HUDEP-2 (cell line): Measurements from ENCODE around the gene SPDEF.

Experiments used
- DNase-seq, 76 experiments: peaks; one replicate each; lab custom pipeline; 2025; ENCODE audit not compliant: unreplicated experiment in 76 of 76; lab: John Stamatoyannopoulos, UW

SPDEF gene

DNA sequence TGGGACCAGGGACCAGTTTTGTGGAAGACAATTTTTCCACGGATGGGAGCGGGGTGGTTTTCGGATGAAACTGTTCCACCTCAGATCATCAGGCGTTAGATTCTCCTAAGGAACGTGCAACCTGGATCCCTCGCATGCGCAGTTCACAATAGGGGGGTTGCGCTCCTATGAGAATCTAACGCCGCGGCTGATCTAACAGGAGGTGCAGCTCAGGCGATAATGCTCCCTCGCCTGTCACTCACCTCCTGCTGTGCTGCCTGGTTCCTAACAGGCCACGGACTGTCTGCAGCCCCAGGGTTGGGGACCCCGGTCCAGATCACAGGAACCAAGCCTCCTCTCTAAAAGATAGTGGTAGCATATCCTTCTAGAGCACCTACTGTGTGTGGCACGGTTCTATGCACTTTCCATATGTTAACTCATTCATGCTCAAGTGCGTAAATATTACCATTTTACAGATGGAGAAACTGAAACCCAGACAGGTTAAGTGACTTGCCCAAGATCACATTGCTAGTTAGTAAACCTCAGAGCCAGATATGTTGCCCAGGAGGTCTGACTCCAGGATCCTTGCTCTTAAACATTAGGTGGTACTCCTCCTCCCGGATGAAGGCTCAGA lies 25.3 kb downstream of the SPDEF start:
- DNase-seq, result no peak

GRCh38 chr6:34529665-34530327 lies 26.3 kb downstream of the SPDEF start:
- no peak for DNase-seq

DNA sequence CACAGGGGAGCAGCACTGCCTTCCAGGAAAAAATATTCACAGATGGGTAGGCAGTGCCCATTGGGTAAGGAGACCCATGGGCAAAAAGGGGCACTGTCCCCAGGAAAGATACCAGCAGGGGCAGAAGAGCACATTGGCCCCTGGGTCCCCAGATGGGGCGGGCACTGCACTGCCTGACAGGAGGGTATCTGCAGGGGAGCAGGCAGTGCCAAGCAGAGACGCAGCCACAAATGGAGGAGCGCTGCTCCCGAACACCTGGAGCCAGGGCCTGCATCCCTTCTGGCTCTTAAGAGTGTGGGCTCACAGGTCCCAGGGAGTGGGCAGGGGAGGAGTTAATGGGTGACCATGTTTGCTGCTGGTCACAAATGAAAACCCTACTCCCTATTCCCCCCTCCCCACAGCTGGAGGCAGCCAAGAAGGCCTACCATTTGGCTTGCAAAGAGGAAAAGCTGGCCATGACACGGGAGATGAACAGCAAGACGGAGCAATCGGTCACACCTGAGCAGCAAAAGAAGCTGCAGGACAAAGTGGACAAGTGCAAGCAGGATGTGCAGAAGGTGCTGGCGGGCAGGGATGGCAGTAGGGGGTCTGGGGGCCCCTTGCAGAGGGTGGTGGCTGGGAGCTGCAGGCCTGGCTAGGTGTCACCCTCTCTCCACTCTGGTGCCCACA lies 27.0 kb downstream of the SPDEF start:
- DNase-seq, result no peak

GRCh38 chr6:34527751-34528670 lies 28.1 kb downstream of the SPDEF start:
- DNase-seq, result peak in 1 of 76 experiments; percentile 8

DNA sequence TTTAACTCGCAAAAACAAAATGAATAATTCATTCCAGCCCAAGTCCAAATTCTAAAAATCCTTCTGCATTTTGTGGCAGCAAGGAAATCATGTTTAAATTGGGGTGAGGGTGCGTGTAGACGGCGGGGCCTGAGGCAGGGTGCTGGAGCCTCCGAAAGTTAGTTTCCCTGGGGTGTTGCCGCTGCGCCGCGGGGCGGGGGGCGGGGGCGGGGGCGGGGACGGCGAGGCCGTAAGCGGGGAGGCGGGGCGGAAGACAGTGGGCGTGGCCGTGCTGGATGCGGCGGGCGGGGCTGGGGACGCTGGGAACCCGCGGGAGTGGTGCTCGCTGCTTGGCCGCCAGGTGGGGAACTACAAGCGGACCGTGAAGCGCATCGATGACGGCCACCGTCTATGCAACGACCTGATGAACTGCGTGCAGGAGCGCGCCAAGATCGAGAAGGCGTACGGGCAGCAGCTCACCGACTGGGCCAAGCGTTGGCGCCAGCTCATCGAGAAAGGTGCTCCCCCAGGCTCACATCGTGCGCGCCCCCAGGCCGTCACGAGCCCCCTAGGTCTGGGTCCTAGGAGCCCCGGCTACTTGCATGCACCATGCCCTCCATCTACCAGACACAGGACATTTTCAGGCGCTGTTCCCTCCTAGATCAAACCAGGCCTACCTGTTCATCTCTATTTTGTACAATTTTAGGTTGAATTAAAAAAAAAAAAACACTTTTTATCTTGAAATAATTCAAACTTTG lies 29.0 kb downstream of the SPDEF start:
- DNase-seq, result peak in 73 of 76 experiments; percentile 72 to 99 (median 97)

- no peak for DNase-seq
These were observed 29.7 kb downstream of the SPDEF start for GRCh38 chr6:34526241-34526972.

DNA sequence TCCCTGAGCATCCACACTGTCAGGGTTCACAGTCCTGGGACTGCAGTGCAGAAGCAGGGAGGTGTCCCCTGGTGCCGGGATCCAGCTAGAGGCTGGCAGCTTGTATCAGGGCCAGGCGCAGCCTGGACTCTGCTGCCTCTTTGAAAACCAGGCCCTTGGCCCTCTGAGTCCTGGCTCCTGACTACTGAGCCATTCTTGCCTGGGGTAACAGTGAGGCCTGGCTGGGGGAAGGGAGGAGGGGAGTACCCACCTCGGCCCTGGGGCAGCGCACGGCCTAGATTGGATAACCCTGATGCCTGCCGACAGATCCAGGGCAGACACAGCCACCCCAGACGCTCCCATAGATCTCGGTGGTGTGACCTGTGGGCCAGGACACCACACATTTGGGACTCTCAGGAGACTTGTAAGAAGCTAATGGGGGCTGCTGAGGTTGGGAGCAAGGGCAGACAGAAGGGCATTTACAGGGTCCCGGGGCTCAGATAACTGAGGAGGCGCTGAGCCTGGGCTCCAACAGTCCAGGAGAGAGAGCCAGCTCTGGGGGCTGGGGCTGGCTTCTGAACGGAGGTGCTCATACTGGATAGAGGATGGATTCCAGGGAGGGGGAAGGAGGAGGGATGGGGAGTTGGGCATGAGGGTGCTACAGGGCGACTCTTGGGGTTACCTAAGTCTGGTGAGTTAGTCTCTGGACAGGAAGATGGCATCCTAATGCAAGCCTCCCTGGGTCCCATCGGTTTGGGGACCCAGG lies 30.5 kb downstream of the SPDEF start:
- no peak for DNase-seq

GRCh38 chr6:34524971-34525370 lies 31.2 kb downstream of the SPDEF start:
- DNase-seq, result no peak

GRCh38 chr6:34524499-34524898 lies 31.6 kb downstream of the SPDEF start:
- peak in 13 of 76 experiments; percentile 11 to 49 (median 25) for DNase-seq

DNA sequence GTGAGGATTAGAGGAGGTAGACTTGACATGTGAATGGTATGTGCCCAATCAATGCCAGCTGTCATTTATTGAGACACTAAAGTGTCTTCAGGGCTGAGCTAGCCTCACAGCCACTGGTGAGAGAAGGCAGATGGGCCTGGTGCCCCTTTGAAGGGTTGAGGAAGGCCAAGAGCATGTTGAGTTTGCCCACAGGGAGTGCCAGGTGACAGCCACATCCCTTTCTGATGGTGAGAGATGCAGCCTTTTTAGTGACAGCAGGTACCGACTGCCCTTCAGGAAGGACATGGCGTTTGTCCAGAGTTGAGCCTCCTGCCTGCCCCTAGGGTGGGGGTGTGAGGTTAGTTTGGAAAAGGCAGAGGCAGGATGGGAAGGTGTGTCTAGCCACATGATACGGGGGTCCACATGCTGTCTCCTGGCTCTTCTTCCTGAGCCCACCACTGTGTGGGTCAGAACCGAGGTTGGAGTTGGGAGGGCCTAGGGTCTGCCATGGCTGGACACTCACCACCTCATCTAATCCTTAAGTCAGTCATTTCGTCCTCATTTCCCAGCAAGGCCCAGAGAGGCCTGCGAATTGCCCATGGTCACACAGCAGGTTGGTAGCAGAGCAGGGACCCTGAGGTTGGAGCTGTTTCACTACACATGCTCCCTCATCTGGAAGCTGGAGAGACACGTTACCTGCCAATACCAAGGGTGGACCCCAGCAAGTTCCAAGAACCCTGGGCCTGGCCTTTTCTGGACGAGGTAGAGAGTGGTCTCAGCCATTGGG lies 32.5 kb downstream of the SPDEF start:
- no peak for DNase-seq

DNA sequence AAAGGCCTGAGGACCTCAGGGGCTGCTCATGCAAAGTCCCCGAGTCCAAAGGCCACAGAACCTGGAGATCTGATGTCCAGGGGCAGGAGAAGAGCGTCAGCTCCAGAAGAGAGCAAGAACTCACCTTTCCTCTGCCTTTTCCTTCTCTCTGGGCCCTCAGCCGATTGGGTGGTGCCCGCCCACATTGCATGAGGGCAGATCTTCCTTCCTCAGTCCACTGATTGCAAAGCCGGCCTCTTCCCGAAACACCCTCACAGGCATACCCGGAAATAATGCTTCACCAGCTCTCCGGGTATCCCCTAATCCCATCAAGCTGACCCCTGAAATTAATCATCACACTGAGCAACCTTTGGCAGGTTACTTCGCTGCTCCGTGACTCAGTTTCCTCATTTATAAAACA lies 33.4 kb downstream of the SPDEF start:
- no peak for DNase-seq

DNA sequence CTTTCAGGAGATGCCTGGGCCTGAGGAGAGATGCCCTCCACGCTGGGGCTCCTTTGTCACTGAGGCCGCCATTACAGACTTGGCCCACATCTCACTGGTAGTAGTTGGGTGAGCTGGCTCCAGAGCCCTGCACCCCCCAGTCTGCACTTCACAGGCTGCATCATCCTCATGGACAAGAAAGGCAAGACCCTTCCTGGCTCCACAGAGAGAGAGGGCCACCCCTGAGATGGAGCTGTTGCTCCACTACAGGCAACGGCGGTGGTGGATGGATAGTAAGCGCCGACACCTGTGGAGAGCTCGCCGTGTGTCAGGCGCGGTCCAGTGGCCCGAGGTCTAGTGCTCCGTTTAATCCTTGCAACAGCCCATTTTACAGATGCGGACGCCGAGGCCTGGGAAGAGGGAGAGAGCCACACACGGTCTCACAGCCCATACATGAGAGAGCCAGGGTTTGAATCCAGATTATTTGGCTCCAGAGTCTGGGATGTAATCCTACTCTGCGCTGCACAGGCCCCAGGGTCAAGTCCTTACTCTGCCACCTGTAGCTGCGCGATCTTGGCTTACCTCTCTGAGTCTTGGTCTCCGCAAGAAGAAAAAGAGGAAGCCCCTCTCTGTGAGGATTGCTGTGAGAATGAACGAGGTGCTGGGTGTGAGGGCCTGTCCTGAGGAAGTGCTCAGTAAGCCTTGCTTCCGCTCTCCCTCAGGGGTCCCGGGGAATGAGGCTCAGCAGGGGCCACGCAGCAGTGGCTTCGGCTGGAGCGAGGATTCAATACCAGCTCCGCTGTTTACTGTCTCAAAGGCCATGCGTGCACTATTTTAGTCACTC lies 34.5 kb downstream of the SPDEF start:
- DNase-seq, result no peak

- no peak for DNase-seq
These were observed 35.3 kb downstream of the SPDEF start for GRCh38 chr6:34520645-34521462.

DNA sequence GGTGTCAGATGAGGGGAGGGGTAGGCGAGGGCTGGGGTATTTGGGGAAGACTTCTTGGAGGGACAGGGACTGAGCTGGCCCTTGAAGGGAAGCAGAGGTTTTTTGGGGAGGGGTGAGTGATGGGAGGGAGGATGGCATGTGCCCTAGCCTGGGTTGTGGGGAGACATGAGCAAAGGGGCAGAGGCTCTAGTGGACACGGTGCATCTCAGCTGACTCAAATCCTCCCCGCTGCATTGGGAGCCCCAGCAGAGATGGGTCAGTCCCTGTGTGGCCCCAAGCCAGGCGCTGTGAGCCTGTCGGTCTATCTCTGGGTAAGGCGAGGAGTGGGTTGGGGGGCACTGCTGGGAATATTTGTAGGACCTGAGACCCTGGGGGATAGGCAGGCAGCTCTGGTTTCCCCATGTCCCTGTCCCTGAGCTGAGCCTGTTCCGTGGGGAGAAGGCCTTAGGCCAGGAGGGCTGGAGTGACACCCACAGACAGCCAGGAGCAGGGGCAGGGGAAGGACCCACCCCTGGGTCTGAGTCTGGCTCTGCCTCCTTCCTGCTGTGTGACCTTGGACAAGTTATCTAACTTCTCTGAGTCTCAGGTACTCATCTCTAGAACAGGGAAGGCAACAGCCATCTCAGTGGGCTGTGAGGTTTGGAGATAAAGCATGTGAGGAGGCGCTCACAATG lies 36.0 kb downstream of the SPDEF start:
- DNase-seq, result no peak

- no peak for DNase-seq
These were observed 37.3 kb downstream of the SPDEF start for GRCh38 chr6:34518669-34519365.
